ENCODE measurements around the gene SORCS3. TPM values are rescaled to one million over a fixed set of nuclear protein-coding genes. Genes with fewer than 3 reads are reported as not detected.

The SORCS3 gene
- total RNA-seq, 2 experiments from 2014 or later = 1.7 to 2.1 TPM

GRCh38 chr10:104663076-104663475 is 22.0 kb downstream of the SORCS3 start:
- CTCF ChIA-PET = no interaction called here
- Mint-ChIP-seq H3K4me3 (no peak overlapping the region), H3K4me1 (ENCODE audit: low read depth) (no peaks in the 10 kb centered on the region), H3K27ac (no peak overlapping the region), H3K9me3 (no peaks in the 10 kb centered on the region), H3K36me3 (ENCODE audit: low read depth) (no peaks in the 10 kb centered on the region), H3K27me3 (peaks cover 44% of the 10 kb centered on the region)
- no peak for TF ChIP-seq CTCF (IDR thresholded peaks at IDR 0.05)
- H3K9me3 ChIP-seq (ENCODE audit: control insufficient read depth in 1 of 2, insufficient read depth in 1 of 2, low read length in 2 of 2) = no peaks in the 10 kb centered on the region
- H3K36me3 ChIP-seq (ENCODE audit: insufficient read depth, low read length) = no peaks in the 10 kb centered on the region
- DNase-seq (no peak), ATAC-seq (ENCODE audit: poor library complexity) (no peak)
- peaks cover 0 to 8% of the 10 kb centered on the region in 2 experiments for H3K27me3 ChIP-seq (ENCODE audit: control insufficient read depth in 1 of 2, insufficient read depth in 2 of 2, low read length in 2 of 2)
- no peak overlapping the region for H3K4me3 ChIP-seq (ENCODE audit: low read length)
- H3K4me1 ChIP-seq (ENCODE audit: insufficient read depth, low read length) = no peaks in the 10 kb centered on the region
- no peak overlapping the region for H3K27ac ChIP-seq (ENCODE audit: low read depth in 1 of 2, low read length in 2 of 2)
- POLR2A ChIA-PET = no interaction called here
- intact Hi-C loops (cut with DNase I, micrococcal nuclease) = no loop called here

DNA sequence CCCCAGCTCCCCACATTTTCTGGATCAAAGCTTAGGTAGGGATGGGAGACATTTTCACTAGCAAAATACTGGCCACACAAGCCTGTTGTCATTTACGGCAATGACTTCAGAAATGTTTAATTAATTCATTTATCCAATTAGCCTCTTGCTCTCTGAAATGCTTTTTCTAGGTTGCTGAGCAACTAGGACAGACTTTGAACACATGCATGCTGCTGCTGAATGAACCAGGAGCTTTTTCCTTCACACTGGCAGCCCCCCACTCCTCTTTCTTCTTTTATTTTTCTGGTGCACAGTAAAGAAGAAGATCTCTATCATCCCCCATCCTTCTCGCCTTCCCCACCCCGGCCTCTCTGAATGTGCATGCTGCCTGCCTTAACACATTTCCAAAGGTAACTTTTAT is 22.5 kb downstream of the SORCS3 start:
- H3K27ac Mint-ChIP-seq = no peak overlapping the region
- intact Hi-C loops (cut with DNase I, micrococcal nuclease) = no loop called here
- no peaks in the 10 kb centered on the region for H3K4me1 Mint-ChIP-seq (ENCODE audit: low read depth)
- no peak for TF ChIP-seq CTCF (IDR thresholded peaks at IDR 0.05)
- peaks cover 0 to 8% of the 10 kb centered on the region in 2 experiments for H3K27me3 ChIP-seq (ENCODE audit: control insufficient read depth in 1 of 2, insufficient read depth in 2 of 2, low read length in 2 of 2)
- peaks cover 39% of the 10 kb centered on the region for H3K27me3 Mint-ChIP-seq
- H3K4me1 ChIP-seq (ENCODE audit: insufficient read depth, low read length) = no peaks in the 10 kb centered on the region
- ATAC-seq (ENCODE audit: poor library complexity) (no peak), DNase-seq (no peak)
- H3K9me3 ChIP-seq (ENCODE audit: control insufficient read depth in 1 of 2, insufficient read depth in 1 of 2, low read length in 2 of 2) = no peaks in the 10 kb centered on the region
- ChIA-PET POLR2A (no interaction called here), CTCF (no interaction called here)
- no peaks in the 10 kb centered on the region for H3K36me3 Mint-ChIP-seq (ENCODE audit: low read depth)
- H3K4me3 Mint-ChIP-seq = no peak overlapping the region
- H3K9me3 Mint-ChIP-seq = no peaks in the 10 kb centered on the region
- H3K36me3 ChIP-seq (ENCODE audit: insufficient read depth, low read length) = no peaks in the 10 kb centered on the region
- H3K4me3 ChIP-seq (ENCODE audit: low read length) = no peak overlapping the region
- H3K27ac ChIP-seq (ENCODE audit: low read depth in 1 of 2, low read length in 2 of 2) = no peak overlapping the region

- Mint-ChIP-seq H3K9me3 (no peaks in the 10 kb centered on the region), H3K27me3 (peaks cover 36% of the 10 kb centered on the region), H3K4me3 (no peak overlapping the region), H3K4me1 (ENCODE audit: low read depth) (no peaks in the 10 kb centered on the region), H3K27ac (no peak overlapping the region), H3K36me3 (ENCODE audit: low read depth) (no peaks in the 10 kb centered on the region)
- peaks cover 0 to 8% of the 10 kb centered on the region in 2 experiments for H3K27me3 ChIP-seq (ENCODE audit: control insufficient read depth in 1 of 2, insufficient read depth in 2 of 2, low read length in 2 of 2)
- no peaks in the 10 kb centered on the region for H3K9me3 ChIP-seq (ENCODE audit: control insufficient read depth in 1 of 2, insufficient read depth in 1 of 2, low read length in 2 of 2)
- ATAC-seq (ENCODE audit: poor library complexity) (no peak), DNase-seq (no peak)
- intact Hi-C loops (cut with DNase I, micrococcal nuclease) = no loop called here
- no peaks in the 10 kb centered on the region for H3K36me3 ChIP-seq (ENCODE audit: insufficient read depth, low read length)
- CTCF ChIA-PET = no interaction called here
- H3K4me1 ChIP-seq (ENCODE audit: insufficient read depth, low read length) = no peaks in the 10 kb centered on the region
- no peak for TF ChIP-seq CTCF (IDR thresholded peaks at IDR 0.05)
- H3K4me3 ChIP-seq (ENCODE audit: low read length) = no peak overlapping the region
- no peak overlapping the region for H3K27ac ChIP-seq (ENCODE audit: low read depth in 1 of 2, low read length in 2 of 2)
- POLR2A ChIA-PET = no interaction called here
Observed at GRCh38 chr10:104664205-104664604, 23.1 kb downstream of the SORCS3 start.
